Measurements from ENCODE around the gene ZNHIT2.

The ZNHIT2 gene

DNA sequence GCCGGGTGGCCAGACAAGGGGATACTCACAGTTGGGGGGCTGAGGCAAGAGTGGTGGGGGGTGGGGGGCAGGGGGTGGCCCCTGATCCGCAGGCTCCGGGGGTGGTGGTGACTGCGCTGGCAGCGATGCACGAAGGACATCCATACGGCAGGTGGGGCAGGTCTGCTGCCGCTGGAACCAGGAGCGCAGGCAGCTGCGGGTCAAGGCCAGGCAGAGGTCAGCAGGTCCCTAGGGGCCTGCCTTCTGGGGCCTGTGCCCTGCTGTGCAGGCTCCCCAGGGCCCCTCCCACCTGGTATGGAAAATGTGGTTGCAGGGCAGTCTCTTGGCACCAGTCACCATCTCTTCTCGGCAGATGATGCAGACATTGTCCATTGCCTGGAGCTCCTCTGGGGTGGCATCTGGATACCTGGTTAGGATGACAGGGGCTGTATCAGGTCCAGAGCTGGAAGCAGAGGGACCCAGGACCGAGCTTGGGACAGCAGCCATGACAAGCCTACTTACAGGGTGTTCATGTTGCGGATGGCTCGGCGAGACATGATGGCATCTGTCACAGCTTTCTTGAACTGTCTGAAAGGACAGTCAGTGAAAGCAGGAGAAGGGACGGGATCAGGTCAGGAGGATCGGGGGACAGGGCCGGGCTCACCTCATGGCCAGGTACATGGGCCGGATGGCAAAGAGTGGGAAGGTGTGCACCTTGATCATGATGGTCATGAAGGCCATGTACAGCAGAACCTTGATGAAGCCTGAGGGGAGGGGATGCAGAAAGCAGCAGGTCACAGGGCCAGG is 13.3 kb upstream of the ZNHIT2 start:
- H3K4me3 ChIP-seq (ENCODE audit: low read depth, low read length): no peak overlapping the region
- DNase-seq (ENCODE audit: low read depth): no peak
- in situ Hi-C loops (cut with HindIII; ENCODE audit: low sequenced_read_pairs): no loop called here
- TF ChIP-seq, protein P1, sequence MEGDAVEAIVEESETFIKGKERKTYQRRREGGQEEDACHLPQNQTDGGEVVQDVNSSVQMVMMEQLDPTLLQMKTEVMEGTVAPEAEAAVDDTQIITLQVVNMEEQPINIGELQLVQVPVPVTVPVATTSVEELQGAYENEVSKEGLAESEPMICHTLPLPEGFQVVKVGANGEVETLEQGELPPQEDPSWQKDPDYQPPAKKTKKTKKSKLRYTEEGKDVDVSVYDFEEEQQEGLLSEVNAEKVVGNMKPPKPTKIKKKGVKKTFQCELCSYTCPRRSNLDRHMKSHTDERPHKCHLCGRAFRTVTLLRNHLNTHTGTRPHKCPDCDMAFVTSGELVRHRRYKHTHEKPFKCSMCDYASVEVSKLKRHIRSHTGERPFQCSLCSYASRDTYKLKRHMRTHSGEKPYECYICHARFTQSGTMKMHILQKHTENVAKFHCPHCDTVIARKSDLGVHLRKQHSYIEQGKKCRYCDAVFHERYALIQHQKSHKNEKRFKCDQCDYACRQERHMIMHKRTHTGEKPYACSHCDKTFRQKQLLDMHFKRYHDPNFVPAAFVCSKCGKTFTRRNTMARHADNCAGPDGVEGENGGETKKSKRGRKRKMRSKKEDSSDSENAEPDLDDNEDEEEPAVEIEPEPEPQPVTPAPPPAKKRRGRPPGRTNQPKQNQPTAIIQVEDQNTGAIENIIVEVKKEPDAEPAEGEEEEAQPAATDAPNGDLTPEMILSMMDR (IDR thresholded peaks at IDR 0.05; ENCODE audit: low read depth, low read length, missing control alignments): no peak

DNA sequence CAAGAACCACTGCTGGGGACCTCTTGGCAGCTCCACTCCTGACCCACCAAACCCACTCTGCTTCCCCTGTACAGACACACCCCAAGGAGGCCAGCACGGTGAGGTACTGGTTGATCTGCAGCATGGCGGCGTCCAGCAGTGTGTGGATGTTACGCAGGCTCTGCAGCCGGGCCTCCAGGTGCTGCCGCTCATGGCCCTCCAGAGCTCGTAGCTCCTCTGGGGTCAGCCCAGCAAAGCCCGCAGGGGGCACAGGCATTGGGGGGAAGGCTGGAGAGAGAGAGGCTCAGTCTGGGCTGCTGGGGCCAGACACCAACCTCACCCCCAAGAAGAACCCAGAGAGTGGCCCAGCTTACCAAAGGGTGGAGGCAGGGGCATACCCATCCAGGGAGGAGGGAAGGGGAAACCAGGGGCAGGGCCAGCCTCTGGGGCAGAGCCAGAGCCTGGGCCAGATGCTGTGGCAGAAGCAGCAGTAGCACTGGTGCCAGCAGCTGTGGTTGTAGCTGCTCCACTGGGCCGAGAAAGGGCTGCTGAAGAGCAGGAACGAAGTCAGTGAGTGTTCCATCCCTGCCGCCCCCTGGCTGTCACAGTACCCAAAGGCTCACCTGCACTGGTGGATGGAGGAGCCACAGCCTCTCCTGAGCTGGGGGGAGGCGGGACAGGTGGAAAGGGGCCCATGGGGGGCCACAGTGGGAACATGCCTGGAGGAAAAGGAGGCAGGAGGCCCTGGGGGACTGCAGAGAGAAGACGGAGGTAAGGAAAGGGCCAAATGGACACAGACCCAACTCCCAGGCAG is 12.3 kb upstream of the ZNHIT2 start:
- H3K4me3 ChIP-seq (ENCODE audit: low read depth, low read length): no peak overlapping the region
- TF ChIP-seq, protein P1 (IDR thresholded peaks at IDR 0.05; ENCODE audit: low read depth, low read length, missing control alignments): no peak
- DNase-seq (ENCODE audit: low read depth): no peak
- in situ Hi-C loops (cut with HindIII; ENCODE audit: low sequenced_read_pairs): no loop called here

DNA sequence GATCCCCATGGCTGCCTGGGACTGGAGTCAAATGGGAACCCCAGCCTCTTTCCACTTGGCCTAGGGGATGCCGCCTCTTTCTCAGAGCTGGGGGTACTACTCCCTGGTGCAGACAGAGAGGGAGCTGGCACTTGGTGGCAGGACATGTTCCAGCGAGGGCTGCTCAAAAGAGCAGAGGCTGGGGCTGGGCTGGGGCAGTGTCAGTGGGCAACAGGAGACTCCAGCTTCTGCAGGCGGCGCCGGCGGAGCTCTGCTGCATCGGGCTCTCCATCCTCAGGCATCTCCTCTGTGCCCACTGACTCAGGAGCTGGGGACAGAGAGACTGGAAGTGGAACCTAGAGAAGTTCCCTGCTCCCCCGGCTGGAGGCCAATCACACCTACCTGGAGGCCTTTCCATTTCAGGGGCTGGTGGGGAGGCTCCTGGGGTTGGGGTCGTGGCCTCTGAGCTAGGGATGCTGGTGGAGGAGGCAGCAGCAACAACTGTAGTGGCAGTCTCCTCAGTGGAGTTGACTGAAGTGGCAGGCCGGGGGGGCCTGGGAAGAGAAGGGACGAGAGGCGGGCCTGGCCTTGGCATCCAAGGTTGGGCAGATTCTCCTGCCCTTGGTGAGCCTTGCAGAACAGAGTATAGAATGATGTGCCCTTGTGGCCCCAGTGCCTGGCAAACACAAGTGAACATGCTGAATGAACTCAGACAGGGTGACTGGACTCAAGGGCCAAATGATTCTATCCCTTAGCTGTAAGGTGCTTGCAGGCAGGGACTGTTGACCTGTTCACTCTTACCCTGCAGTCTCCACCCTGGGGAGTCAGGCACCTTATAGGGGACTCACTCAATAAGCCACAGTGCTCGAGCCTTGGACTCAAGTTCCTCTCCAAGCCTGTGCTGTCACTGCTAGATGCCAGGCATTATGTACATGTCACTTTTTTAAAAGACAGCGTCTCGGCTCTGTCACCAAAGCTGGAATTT is 11.0 kb upstream of the ZNHIT2 start:
- H3K4me3 ChIP-seq (ENCODE audit: low read depth, low read length): no peak overlapping the region
- no peak for DNase-seq (ENCODE audit: low read depth)
- TF ChIP-seq, protein P1 (IDR thresholded peaks at IDR 0.05; ENCODE audit: low read depth, low read length, missing control alignments): no peak
- in situ Hi-C loops (cut with HindIII; ENCODE audit: low sequenced_read_pairs): no loop called here

- TF ChIP-seq, protein P1 (IDR thresholded peaks at IDR 0.05; ENCODE audit: low read depth, low read length, missing control alignments): no peak
- H3K4me3 ChIP-seq (ENCODE audit: low read depth, low read length): no peak overlapping the region
- DNase-seq (ENCODE audit: low read depth): no peak
- in situ Hi-C loops (cut with HindIII; ENCODE audit: low sequenced_read_pairs): no loop called here
Measured at GRCh38 chr11:65127473-65128181, 10.1 kb upstream of the ZNHIT2 start.

DNA sequence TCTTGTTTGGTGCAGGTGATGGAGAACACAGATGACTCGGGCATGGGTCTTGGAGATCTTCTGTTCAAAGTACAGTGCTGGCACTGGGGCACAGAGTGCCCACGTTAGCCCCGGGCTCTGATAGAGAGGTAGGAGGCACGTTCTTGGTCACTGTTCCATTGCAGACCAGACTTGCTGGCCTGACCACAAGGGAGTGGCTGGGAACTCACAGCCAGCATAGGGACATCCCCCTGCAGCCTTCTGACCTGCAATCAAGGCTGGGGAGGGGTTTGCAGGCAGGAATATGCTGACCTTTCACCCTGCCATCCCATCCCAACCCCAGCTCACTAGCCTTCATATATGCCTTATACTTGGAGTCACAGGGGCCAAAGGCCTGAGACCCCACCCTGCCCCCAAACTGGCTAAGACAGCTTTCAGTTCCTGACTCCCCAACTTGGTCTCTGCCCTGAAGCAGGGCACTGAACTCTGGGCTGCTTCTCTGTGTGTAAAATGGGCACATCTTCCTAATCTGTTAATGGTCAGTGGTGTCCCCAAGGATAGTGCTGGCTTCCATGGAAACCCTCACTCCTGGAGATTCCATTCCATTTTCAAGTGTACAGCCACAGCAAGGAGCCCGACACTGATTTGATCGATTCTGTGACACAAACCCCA is 9.2 kb upstream of the ZNHIT2 start:
- in situ Hi-C loops (cut with HindIII; ENCODE audit: low sequenced_read_pairs): no loop called here
- TF ChIP-seq, protein P1 (IDR thresholded peaks at IDR 0.05; ENCODE audit: low read depth, low read length, missing control alignments): no peak
- no peak for DNase-seq (ENCODE audit: low read depth)
- H3K4me3 ChIP-seq (ENCODE audit: low read depth, low read length): no peak overlapping the region

Data from astrocyte of the cerebellum (primary cell).